ENCODE measurements around the gene MKRN2OS.

MKRN2OS gene

DNA sequence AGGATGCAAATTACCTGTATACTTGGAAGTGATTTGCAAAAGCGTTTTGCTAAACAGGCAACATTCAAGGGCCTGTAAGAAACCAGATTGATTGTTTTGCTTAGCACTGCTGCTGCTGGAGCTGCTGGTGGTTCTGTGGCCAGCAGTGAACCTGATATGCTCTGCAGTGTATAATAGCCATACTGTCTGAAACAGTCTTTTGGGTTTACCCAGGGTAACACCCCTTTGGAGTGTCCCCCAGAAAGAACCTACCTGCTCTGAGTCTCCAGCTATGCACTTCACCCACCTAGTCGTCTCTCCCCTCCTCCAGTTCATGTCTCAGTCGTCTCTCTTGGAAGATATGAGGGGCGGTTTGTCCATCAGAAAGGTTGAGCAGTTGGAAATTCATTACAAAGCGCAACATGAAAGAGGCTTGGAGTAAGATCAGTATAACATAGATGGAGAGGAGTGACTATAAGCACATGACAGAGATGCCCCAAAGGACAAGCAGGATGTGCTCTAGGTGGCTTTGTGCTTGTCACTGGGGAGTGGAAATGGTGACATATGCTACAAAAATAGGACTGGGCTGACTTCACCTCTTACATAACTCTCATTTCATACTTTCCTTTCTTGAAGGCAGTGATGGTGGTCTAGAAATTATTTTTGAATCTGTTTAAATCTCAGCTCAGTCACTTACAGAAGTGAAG is 15.3 kb upstream of the MKRN2OS start:
- TF ChIP-seq, protein P1, sequence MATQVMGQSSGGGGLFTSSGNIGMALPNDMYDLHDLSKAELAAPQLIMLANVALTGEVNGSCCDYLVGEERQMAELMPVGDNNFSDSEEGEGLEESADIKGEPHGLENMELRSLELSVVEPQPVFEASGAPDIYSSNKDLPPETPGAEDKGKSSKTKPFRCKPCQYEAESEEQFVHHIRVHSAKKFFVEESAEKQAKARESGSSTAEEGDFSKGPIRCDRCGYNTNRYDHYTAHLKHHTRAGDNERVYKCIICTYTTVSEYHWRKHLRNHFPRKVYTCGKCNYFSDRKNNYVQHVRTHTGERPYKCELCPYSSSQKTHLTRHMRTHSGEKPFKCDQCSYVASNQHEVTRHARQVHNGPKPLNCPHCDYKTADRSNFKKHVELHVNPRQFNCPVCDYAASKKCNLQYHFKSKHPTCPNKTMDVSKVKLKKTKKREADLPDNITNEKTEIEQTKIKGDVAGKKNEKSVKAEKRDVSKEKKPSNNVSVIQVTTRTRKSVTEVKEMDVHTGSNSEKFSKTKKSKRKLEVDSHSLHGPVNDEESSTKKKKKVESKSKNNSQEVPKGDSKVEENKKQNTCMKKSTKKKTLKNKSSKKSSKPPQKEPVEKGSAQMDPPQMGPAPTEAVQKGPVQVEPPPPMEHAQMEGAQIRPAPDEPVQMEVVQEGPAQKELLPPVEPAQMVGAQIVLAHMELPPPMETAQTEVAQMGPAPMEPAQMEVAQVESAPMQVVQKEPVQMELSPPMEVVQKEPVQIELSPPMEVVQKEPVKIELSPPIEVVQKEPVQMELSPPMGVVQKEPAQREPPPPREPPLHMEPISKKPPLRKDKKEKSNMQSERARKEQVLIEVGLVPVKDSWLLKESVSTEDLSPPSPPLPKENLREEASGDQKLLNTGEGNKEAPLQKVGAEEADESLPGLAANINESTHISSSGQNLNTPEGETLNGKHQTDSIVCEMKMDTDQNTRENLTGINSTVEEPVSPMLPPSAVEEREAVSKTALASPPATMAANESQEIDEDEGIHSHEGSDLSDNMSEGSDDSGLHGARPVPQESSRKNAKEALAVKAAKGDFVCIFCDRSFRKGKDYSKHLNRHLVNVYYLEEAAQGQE (IDR thresholded peaks at IDR 0.05; ENCODE audit: insufficient read depth in 1 of 2, low read depth in 2 of 2, low read length in 2 of 2), result no peak
- no peak for TF ChIP-seq FOXP2 (optimal IDR thresholded peaks at IDR 0.05; ENCODE audit: borderline replicate concordance, extremely low read depth, extremely low read length, insufficient read depth)
- TF ChIP-seq POLR2AphosphoS5 (IDR thresholded peaks at IDR 0.05; ENCODE audit: low read depth, low read length), result no peak
- no peak for TF ChIP-seq SIN3A (IDR thresholded peaks at IDR 0.05; ENCODE audit: borderline replicate concordance, insufficient read depth, low read length)
- no peak for TF ChIP-seq TAF1 (IDR thresholded peaks at IDR 0.05; ENCODE audit: borderline replicate concordance, insufficient read depth, low read length)

DNA sequence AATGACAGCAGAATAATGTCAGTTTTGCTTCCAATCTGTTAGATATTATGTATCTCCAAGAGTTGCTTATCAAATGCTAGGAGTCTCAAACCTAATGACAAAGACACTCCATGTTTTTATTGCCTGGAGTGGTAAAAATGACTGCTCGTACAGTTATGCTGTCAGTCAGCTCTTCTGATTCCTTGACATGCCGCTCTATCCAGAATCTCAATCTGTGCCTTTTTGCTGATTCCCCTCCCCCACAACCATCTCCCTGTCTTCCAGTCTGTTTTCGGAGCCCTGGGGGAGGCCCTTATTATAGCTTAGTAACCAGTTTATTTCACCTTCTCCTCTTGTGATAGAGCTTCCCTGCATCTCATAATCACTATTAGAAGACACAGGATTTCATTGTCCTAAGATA is 14.2 kb upstream of the MKRN2OS start:
- no peak for TF ChIP-seq SIN3A (IDR thresholded peaks at IDR 0.05; ENCODE audit: borderline replicate concordance, insufficient read depth, low read length)
- TF ChIP-seq TAF1 (IDR thresholded peaks at IDR 0.05; ENCODE audit: borderline replicate concordance, insufficient read depth, low read length), result no peak
- TF ChIP-seq, protein P1 (IDR thresholded peaks at IDR 0.05; ENCODE audit: insufficient read depth in 1 of 2, low read depth in 2 of 2, low read length in 2 of 2), result no peak
- TF ChIP-seq FOXP2 (optimal IDR thresholded peaks at IDR 0.05; ENCODE audit: borderline replicate concordance, extremely low read depth, extremely low read length, insufficient read depth), result no peak
- TF ChIP-seq POLR2AphosphoS5 (IDR thresholded peaks at IDR 0.05; ENCODE audit: low read depth, low read length), result no peak

DNA sequence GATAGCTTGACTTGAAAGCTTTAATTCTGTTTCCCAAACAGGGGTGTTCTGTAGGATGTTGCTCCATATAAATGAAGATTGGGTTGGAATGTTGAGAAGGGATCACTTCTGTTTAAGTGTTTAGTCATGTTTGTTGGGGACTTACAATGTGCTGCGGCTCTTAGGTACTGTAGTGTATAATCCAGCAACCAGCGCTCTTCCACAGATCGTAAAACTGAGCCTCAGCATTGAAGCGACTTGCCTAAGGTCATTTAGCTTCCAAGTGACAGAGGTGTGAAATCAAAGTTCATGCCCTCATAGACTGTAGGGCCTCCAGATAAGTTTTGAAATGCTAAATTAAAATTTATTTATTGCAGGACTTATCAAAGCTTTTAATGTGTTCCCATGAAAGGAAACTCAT is 13.4 kb upstream of the MKRN2OS start:
- TF ChIP-seq POLR2AphosphoS5 (IDR thresholded peaks at IDR 0.05; ENCODE audit: low read depth, low read length) (no peak), SIN3A (IDR thresholded peaks at IDR 0.05; ENCODE audit: borderline replicate concordance, insufficient read depth, low read length) (no peak), FOXP2 (optimal IDR thresholded peaks at IDR 0.05; ENCODE audit: borderline replicate concordance, extremely low read depth, extremely low read length, insufficient read depth) (no peak), TAF1 (IDR thresholded peaks at IDR 0.05; ENCODE audit: borderline replicate concordance, insufficient read depth, low read length) (no peak)
- TF ChIP-seq, protein P1 (IDR thresholded peaks at IDR 0.05; ENCODE audit: insufficient read depth in 1 of 2, low read depth in 2 of 2, low read length in 2 of 2), result no peak

DNA sequence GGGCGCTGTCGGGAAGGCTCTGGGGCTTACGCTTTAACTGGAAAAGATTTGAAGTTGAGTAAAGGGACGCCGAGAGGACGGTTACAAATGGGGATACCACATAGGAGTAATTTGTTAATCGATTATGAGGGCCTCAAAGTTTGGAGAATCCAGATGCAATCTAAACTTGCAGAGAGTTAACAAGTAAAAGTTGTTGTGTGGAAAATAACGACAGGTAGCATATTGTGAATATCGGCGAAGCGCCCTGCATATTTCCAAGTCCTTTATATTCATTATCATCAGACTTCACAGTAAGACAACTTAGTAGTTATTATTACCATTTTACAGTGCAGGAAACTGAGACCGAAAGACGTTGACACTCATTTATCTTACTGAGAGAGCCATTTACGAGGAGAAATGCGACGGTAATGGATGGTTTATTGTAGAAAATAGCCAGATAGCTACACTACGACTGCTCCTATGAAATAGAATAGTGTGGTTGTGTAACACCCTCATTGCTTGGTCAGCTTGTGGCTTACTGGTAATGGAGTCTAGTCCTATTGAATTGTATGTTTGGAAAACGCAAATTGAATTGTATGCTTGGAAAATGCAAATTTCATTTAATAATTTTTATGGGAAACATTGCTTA is 12.3 kb upstream of the MKRN2OS start:
- no peak for TF ChIP-seq FOXP2 (optimal IDR thresholded peaks at IDR 0.05; ENCODE audit: borderline replicate concordance, extremely low read depth, extremely low read length, insufficient read depth)
- no peak for TF ChIP-seq SIN3A (IDR thresholded peaks at IDR 0.05; ENCODE audit: borderline replicate concordance, insufficient read depth, low read length)
- TF ChIP-seq TAF1 (IDR thresholded peaks at IDR 0.05; ENCODE audit: borderline replicate concordance, insufficient read depth, low read length), result no peak
- TF ChIP-seq, protein P1 (IDR thresholded peaks at IDR 0.05; ENCODE audit: insufficient read depth in 1 of 2, low read depth in 2 of 2, low read length in 2 of 2), result no peak
- TF ChIP-seq POLR2AphosphoS5 (IDR thresholded peaks at IDR 0.05; ENCODE audit: low read depth, low read length), result no peak

All from PFSK-1 (cell line).